Heart left ventricle (tissue), 13 donors: ENCODE results near the gene EFCAB5.

ENCODE experiments used
- POLR2A ChIP-seq, 2 donors: fragments of 450-650 bp; IDR thresholded peaks; one replicate each; pipeline ENCODE4 v1.6.1; 2017; ENCODE audit warnings: antibody characterized with exemption in 2 of 2, mild to moderate bottlenecking in 2 of 2, moderate library complexity in 2 of 2
- TF ChIP-seq, protein P1 (sequence below), 12 donors: fragments of 200-600 bp; sonication (generic) in 4 of 12; IDR thresholded peaks; one replicate each; pipeline versions ENCODE4 v1.5.0 to v1.8.0; 2018 to 2022; ENCODE audit warnings: antibody characterized with exemption in 12 of 12, mild to moderate bottlenecking in 5 of 12
- donor health status: ischemic (EF 13 %, LVEDD 7.1; RV severe dilation, severe dysfunction).
- donor health status: DM: no; HTN: yes; CAD: no.
- donor health status: DM: no; HTN: no; CAD: no.
- donor health status: ischemic (EF 25% LVEDD 6.9; RV normal size, moderate dysfunction).
- donor health status: ischemic (EF 25% LVEDD 5.7; RV mildly dilated, moderate dysfunction).
- donor health status: ischemic (EF 35%, LVEDD 5.7; RV mildly dilated, moderate dysfunction).
- donor health status: nonischemic (EF 11% LVEDD 7.7; RV severe dilation, severe dysfunction).
- donor health status: DM: yes; HTN: yes; CAD: no.
- donor health status: PGD.
- donor health status: ischemic (EF 29% LVEDD 5.4; RV normal size, mild dysfunction).
- donor health status: nonischemic (EF 23%, LVEDD 6.1; RV moderate dilation, normal function).

DNA sequence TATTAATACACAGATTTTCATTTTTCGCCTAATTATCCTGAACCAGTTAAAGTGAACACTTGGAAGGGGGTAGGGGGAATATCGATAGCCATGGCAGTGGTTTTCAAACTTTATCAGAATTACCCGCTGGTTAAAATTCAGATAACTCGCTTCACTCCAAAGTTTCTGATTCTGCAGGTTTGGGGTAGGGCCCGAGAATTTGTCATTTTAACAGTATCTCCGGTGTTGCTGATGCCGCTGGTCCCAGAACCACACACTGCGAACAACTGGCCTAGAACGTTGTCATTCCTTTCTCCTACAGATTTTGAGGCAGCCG is 174.9 kb downstream of the EFCAB5 start:
- TF ChIP-seq, protein P1, sequence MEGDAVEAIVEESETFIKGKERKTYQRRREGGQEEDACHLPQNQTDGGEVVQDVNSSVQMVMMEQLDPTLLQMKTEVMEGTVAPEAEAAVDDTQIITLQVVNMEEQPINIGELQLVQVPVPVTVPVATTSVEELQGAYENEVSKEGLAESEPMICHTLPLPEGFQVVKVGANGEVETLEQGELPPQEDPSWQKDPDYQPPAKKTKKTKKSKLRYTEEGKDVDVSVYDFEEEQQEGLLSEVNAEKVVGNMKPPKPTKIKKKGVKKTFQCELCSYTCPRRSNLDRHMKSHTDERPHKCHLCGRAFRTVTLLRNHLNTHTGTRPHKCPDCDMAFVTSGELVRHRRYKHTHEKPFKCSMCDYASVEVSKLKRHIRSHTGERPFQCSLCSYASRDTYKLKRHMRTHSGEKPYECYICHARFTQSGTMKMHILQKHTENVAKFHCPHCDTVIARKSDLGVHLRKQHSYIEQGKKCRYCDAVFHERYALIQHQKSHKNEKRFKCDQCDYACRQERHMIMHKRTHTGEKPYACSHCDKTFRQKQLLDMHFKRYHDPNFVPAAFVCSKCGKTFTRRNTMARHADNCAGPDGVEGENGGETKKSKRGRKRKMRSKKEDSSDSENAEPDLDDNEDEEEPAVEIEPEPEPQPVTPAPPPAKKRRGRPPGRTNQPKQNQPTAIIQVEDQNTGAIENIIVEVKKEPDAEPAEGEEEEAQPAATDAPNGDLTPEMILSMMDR (IDR thresholded peaks at IDR 0.05) = no peak
- no peak for TF ChIP-seq POLR2A (IDR thresholded peaks at IDR 0.05)
